HG03135 (cell line): ENCODE data around the gene NIFK.
"Not testable (repeated sequence)": the region's sequence is repeated elsewhere in the genome, so short reads cannot be mapped to it uniquely, and the experiment has no call there.

ENCODE experiments used
- ATAC-seq: cut with Tn5 transposase; IDR thresholded peaks from one replicate; pipeline ENCODE4 v1.9.1; 2021; ENCODE audit warnings: mild to moderate bottlenecking, moderate library complexity; ENCODE audit not compliant: unreplicated experiment

The NIFK gene

DNA sequence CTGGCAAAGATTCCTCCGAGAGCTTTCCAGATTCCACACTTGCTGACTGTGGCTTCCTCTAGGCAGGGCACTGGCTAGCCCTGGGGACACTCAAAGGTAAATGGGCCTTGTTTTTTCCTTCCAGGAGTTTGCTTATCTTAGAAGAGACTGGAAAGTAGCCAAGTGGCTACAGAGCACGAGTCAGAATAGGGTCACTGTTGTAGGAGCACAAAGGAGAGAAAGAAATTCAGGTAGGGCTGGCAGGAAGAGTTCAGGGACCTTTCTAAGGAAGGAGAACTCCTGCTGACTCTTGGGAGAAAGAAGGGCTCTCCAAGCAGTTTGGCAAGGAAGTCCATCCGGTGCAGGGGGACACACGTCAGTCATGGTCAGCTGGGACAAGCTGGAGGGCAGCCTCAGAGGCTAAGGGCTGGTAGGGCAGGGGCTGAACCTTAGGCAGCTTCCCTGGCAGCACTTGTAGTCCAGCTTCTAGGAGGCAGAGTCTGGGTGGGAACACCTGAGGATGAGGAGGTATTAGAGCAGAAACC, 39.5 kb downstream of the NIFK start:
- no peak for ATAC-seq

DNA sequence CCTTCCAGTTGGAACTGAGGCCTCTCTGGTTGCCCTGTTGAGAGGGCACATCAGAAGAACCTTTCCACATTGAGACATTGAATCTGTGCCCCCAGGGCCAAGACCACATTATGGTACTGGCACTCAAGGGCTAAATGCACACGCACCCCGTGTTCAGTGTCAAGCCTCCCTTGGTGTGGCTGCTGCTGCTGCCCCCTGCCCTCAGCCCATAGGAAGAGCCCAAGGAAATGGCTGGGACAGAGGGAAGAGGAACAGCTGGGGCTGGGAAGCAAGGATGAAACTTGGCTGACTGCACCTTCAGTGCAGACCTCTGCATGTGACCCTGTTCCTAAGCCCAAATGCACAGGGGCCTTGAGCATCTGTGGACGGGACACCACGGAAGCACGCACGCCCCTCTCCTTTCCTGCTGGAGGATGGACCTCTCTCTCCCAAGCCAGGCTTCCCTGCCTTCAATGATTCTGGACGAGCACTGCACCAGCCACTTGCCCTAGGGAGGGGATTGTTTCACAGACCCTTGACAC, 40.2 kb downstream of the NIFK start:
- no peak for ATAC-seq

DNA sequence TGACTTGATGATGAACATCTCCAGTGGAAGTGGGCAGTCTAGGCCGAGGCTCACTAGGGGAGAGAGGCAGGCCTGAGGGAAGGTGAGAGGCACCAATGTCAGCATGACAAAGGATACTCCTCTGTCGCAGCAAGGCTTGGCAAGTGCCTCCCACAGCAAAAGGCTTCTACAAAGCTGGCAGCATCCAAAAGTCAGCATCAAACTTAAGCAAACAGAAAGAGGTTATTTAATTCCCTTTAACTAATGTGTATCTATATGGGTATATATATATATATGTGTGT, 41.6 kb downstream of the NIFK start:
- no peak for ATAC-seq

DNA sequence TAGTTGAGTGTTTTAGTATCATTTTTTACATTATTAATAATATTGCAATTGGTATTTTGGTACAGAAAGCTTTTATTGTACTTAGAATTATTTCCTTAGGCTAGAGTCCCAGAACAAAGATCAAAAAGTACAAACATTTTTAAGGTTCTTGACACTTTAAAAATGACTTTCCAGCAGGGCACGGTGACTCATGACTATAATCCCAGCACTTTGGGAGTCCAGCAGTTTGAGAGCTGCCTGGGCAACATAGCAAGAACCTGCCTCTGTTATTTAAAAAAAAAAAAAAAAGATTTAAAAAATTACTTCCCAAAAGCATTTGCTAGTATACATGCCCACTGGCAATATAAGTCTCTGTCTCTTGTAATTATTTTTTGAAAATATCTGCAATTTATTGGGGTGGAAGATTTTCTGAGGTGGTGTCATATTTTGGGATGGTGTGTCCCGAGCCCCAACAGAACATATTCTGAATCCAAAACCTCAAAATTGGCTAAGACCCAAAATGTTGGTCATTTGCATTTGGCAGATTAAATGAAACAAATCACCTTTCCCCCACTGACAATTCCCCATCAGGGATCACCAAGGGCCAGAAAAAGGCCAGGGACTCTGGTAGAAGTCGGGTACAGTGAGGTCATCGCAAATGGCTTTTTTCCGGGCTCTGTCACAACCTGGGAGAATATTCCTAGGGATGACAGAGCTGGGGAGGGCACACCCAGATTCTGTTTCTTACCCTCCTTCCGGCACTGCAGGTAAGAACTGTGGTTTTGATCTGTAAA, 42.1 kb downstream of the NIFK start:
- ATAC-seq: no peak

DNA sequence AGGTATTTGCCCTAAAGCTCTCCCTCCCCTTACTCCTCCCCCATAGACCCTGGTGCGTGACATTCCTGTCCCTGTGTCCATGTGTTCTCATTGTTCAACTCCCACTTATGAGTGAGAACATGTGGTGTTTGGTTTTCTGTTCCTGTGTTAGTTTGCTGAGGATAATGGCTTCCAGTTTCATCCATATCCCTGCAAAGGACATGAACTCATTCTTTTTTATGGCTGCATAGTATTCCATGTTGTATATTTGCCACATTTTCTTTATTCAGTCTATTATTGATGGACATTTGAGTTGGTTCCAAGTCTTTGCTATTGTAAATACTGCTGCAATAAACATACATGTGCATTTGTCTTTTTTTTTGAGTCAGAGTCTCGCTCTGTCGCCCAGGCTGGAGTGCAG, 46.1 kb downstream of the NIFK start:
- not testable (repeated sequence) for ATAC-seq

DNA sequence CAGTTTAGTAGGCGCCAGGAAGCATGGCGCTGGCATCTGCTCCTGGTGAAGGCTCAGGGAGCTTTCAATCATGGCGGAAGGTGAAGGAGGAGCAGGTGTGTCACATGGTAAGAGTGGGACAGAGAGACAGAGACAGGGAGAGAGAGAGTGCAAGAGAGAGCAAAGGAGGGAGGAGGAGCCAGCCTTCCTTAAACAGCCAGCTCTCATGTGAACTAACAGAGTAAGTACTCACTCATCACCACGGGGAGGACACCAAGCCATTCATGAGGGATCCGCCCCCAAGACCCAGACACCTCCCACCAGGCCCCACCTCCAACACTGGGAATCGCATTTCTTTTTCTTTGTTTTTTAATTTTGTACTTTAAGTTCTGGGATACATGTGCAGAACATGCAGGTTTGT, 46.6 kb downstream of the NIFK start:
- ATAC-seq: no peak

DNA sequence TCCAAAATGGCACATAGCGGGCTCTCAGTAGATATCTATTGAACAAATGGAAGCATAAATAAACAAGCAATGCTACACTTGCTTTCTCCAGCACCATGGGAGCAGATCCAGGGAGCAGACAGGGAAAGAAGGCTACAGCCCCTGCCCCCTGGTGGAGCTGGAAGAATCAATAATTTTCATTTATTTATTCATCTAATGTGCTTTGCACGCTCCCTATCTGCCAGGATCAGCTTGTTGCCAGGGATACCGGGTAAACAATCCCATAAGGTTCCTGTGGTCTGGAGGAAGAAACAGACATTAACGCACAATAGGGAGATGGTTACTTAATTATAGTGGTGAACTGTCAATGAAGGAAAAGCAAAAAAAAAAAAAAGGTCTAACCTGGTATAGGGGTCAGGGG, 47.3 kb downstream of the NIFK start:
- no peak for ATAC-seq

DNA sequence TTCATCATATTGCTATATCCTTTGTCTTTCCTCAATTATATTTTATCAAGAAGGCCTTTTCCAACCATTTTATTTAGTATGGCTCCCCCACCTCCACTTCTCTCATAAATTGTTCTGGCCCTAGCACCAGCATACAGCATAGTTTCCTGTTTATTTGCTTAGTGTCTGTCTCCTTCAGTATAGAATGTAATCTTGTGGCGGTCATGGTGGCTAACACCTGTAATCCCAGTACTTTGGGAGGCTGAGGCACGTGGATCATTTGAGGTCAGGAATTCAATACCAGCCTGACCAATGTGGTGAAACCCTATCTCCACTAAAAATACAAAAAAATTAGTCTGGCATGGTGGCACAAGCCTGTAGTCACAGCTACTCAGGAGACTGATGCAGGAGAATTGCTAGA, 47.9 kb downstream of the NIFK start:
- ATAC-seq: no peak

DNA sequence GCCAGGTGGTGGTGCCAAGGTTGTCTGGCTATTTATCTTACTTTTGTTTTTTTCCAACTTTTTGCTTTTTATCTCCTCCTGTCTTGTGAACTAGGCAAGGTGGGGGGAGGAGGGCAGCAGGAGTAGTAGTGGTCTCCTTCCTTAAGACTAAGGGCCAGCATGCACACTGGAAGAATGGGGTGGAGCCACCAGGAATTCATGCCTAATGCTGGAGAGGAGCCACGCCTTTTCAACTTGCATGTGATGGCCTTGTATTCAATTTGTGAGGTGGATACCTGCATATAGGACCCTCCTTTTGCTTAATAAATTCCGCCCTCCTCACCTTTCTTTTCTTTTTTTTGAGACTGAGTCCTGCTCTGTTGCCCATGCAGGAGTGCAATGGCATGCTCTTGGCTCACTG, 49.8 kb downstream of the NIFK start:
- no peak for ATAC-seq

DNA sequence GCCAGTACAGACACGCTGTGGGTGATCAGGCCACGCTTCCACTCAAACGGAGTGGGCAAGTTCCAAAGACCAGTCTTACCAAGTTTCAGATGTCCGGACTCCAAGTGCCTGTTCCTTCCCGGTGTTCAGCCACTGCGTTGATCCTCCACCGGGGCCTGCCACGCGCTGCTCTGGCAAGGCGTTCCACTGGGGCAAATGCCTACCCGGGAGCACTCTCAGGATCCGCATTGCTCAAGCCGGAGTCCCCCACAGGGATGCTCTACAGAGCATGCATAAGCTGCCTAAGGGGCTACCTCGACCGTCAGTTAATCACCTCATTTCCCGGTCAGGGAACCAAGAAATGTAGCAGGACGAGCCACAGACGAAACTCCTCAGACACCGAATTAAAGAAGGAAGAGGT, 50.5 kb downstream of the NIFK start:
- no peak for ATAC-seq

DNA sequence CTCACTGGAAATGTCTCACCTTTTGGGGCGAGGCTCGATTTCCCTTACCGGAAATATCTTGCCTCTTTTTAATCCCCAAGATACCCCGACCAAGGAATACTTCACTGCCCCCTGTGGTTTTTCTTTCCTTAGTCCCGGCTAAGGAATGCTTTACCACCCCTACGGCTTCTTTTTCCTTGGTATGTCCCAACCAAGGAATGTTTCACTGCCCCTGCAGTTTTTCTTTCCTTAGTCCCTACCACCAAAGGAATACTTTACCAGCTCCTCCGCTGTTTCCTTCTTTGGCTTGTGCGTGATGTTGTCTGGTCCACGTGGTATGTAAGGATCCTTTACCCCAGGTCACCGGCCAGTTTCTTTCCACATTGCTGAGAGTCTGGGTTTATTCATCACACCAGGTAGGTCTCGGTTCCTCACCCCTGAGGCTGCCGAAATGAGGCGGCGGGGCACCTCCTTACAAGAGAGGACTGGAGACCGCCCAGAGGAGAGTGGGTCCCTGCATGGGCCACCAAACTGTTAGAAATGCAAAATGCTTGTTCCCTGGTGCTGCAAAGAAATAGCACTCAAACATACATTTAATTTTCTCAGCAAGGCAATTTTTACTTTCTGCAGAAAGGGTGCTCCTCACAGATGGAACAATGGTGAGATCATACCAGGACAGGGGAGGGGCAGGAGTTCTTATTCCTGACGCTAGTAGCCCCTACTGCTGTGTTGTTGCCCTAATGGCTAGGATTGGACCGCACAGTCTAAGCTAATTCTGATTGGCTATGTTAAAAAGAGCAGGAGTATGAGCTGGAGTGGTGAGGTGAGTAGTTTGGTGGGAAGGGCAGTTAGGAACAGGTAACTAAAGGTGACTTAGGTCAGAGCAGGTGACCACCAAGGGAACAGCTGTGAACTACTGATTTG, 54.0 kb downstream of the NIFK start:
- no peak for ATAC-seq

DNA sequence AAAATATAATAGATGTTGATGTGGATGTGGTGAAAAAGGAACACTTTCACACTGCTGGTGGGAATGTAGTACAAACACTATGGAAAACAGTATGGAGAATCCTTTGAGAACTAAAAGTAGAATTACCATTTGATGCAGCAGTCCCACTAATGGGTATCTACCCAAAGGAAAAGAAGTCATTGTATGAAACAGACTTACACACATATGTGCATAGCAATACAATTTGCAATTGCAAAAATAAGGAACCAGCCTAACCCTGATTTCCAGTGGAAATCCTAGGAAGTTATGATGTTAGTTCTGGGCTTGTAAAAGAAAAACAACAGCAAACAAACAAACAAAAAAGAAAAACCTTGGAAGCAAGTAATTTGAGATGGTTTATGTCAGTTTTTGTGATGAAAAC, 58.8 kb downstream of the NIFK start:
- no peak for ATAC-seq
